Activated naive CD8-positive, alpha-beta T cell treated with anti-CD3 and anti-CD28 coated beads, Interleukin-2, amount 10 ng/mL, durations not matched to agents 7 days and 5 days (primary cell): ENCODE data around the gene TRIM28. TPM values are rescaled to one million over a fixed set of nuclear protein-coding genes. Genes with fewer than 3 reads are reported as not detected.
A peak's percentile ranks its signal among the peaks of the same experiment; 100 is the strongest.
"Not testable (repeated sequence)": the region's sequence is repeated elsewhere in the genome, so short reads cannot be mapped to it uniquely, and the experiment has no call there.

Experiments
- ATAC-seq: fragments of 150-1000 bp; cut with Tn5 transposase; one replicate; pipeline ENCODE4 v1.10.0; 2021; ENCODE audit warnings: low read depth, moderate library complexity
- POLR2A ChIA-PET: fragments of 350-600 bp; sonication (Branson Sonifier 250); formaldehyde crosslinking; loops from one replicate; lab custom pipeline; 2021; ENCODE audit warnings: antibody characterized with exemption; lab: Charles Lee
- DNase-seq: peaks from one replicate; pipeline ENCODE4 v3.0.0; 2021
- H3K27ac Mint-ChIP-seq: one replicate; pipeline ENCODE4 v1.8.0; 2022; ENCODE audit warnings: mild to moderate bottlenecking, mixed read lengths
- H3K27me3 Mint-ChIP-seq: one replicate; pipeline ENCODE4 v1.8.0; 2022; ENCODE audit warnings: mild to moderate bottlenecking, moderate library complexity, mixed read lengths
- H3K36me3 Mint-ChIP-seq: one replicate; pipeline ENCODE4 v1.8.0; 2021; ENCODE audit warnings: mild to moderate bottlenecking, mixed read lengths
- H3K4me1 Mint-ChIP-seq: one replicate; pipeline ENCODE4 v1.8.0; 2021; ENCODE audit warnings: mixed read lengths
- H3K4me3 Mint-ChIP-seq: one replicate; pipeline ENCODE4 v1.8.0; 2022; ENCODE audit warnings: mild to moderate bottlenecking, moderate library complexity, mixed read lengths
- H3K9me3 Mint-ChIP-seq: one replicate; pipeline ENCODE4 v1.8.0; 2021; ENCODE audit warnings: mixed read lengths
- total RNA-seq, 2 experiments: library from RNA; stranded (reverse); gene quantifications; one replicate each; pipeline ENCODE4 v1.2.3, GENCODE V29; 2021

Gene TRIM28
- total RNA-seq, 2 experiments from 2014 or later = 409 to 412 TPM

GRCh38 chr19:58529405-58529804, 14.5 kb upstream of the TRIM28 start:
- DNase-seq = no peak
- H3K36me3 Mint-ChIP-seq = no peaks in the 10 kb centered on the region
- H3K4me3 Mint-ChIP-seq = no peak overlapping the region
- no peaks in the 10 kb centered on the region for H3K9me3 Mint-ChIP-seq
- no peak overlapping the region for H3K27ac Mint-ChIP-seq
- POLR2A ChIA-PET = no interaction called here
- no peaks in the 10 kb centered on the region for H3K4me1 Mint-ChIP-seq
- H3K27me3 Mint-ChIP-seq = peaks cover 2% of the 10 kb centered on the region
- ATAC-seq = no peak

GRCh38 chr19:58531034-58531840, 12.6 kb upstream of the TRIM28 start:
- Mint-ChIP-seq H3K27ac (no peak overlapping the region), H3K4me1 (no peaks in the 10 kb centered on the region)

GRCh38 chr19:58535857-58536256, 8.0 kb upstream of the TRIM28 start:
- peaks cover 17% of the 10 kb centered on the region for H3K27me3 Mint-ChIP-seq
- DNase-seq = no peak
- POLR2A ChIA-PET = interaction anchor here (1.6 kb wide), 1 partner anchor 16 kb away, joined by 9 read pairs; the partner anchor contains the start of gene ZBTB45
- peaks cover 6% of the 10 kb centered on the region for H3K4me1 Mint-ChIP-seq
- H3K36me3 Mint-ChIP-seq = no peaks in the 10 kb centered on the region
- H3K4me3 Mint-ChIP-seq = no peak overlapping the region
- H3K27ac Mint-ChIP-seq = no peak overlapping the region
- H3K9me3 Mint-ChIP-seq = no peaks in the 10 kb centered on the region
- ATAC-seq = no peak

More at GRCh38 chr19:58531034-58531840, 12.6 kb upstream of the TRIM28 start:
- ATAC-seq = no peak
- Mint-ChIP-seq H3K27me3 (peaks cover 2% of the 10 kb centered on the region), H3K36me3 (no peaks in the 10 kb centered on the region), H3K9me3 (no peaks in the 10 kb centered on the region), H3K4me3 (no peak overlapping the region)
- DNase-seq = no peak
- POLR2A ChIA-PET = interaction anchor here (1.8 kb wide), 1 partner anchor 11 kb away, joined by 7 read pairs; the partner anchor contains the start of gene ZBTB45

GRCh38 chr19:58536852-58537798, 6.7 kb upstream of the TRIM28 start:
- H3K4me1 Mint-ChIP-seq = peaks cover 6% of the 10 kb centered on the region
- peaks cover 17% of the 10 kb centered on the region for H3K27me3 Mint-ChIP-seq
- H3K4me3 Mint-ChIP-seq = peak overlapping the region; percentile 17
- POLR2A ChIA-PET = interaction anchor here (1.0 to 1.5 kb wide), 2 partner anchors 26 to 39 kb away, joined by 3 to 6 read pairs; no protein-coding TSS in a partner anchor
- DNase-seq = no peak
- no peak overlapping the region for H3K27ac Mint-ChIP-seq
- H3K36me3 Mint-ChIP-seq = no peaks in the 10 kb centered on the region
- ATAC-seq = no peak
- no peaks in the 10 kb centered on the region for H3K9me3 Mint-ChIP-seq

- Mint-ChIP-seq H3K27ac (peak overlapping the region; percentile 87), H3K4me1 (peaks cover 10% of the 10 kb centered on the region)
Measured at GRCh38 chr19:58538257-58539168, 5.4 kb upstream of the TRIM28 start.

GRCh38 chr19:58539169-58539559, 4.7 kb upstream of the TRIM28 start:
- not testable (repeated sequence) for ATAC-seq, H3K9me3 Mint-ChIP-seq, H3K36me3 Mint-ChIP-seq, H3K4me3 Mint-ChIP-seq, DNase-seq
- H3K4me1 Mint-ChIP-seq = peaks cover 15% of the 10 kb centered on the region
- peaks cover 23% of the 10 kb centered on the region for H3K27me3 Mint-ChIP-seq
- POLR2A ChIA-PET = interaction anchor here (1.4 to 1.5 kb wide), 2 partner anchors 19 to 23 kb away, joined by 6 to 9 read pairs; partner anchors contain the start of gene ZBTB45
- peak overlapping the region; percentile 87 for H3K27ac Mint-ChIP-seq

More at GRCh38 chr19:58538257-58539168, 5.4 kb upstream of the TRIM28 start:
- H3K27me3 Mint-ChIP-seq = peaks cover 21% of the 10 kb centered on the region
- POLR2A ChIA-PET = interaction anchor here (1.0 to 1.5 kb wide), 3 partner anchors 19 to 37 kb away, joined by 3 to 9 read pairs (median 6); partner anchors contain the start of gene ZBTB45
- ATAC-seq = peak; percentile 85
- H3K9me3 Mint-ChIP-seq = no peaks in the 10 kb centered on the region
- H3K36me3 Mint-ChIP-seq = no peaks in the 10 kb centered on the region
- H3K4me3 Mint-ChIP-seq = peak overlapping the region; percentile 81
- DNase-seq = peak; percentile 73

GRCh38 chr19:58542641-58543372, 1.1 kb upstream of the TRIM28 start:
- Mint-ChIP-seq H3K4me1 (peaks cover 29% of the 10 kb centered on the region), H3K4me3 (peak overlapping the region; percentile 25), H3K36me3 (peaks cover 21% of the 10 kb centered on the region), H3K27me3 (peaks cover 23% of the 10 kb centered on the region), H3K27ac (peak overlapping the region; percentile 52)
- ATAC-seq, DNase-seq, H3K9me3 Mint-ChIP-seq: not testable (repeated sequence)
- POLR2A ChIA-PET = interaction anchor here (0.6 to 4.1 kb wide), 5 partner anchors 11 to 44 kb away, joined by 3 to 72 read pairs (median 28); partner anchors contain the start of genes CHMP2A, UBE2M and ZBTB45

GRCh38 chr19:58544591-58545285, 874 bp downstream of the TRIM28 start:
- H3K27ac Mint-ChIP-seq = peak overlapping the region; percentile 90
- ATAC-seq (peak; percentile 43), DNase-seq (peak; percentile 91)
- peaks cover 27% of the 10 kb centered on the region for H3K36me3 Mint-ChIP-seq
- H3K9me3 Mint-ChIP-seq = no peaks in the 10 kb centered on the region
- H3K4me3 Mint-ChIP-seq = peak overlapping the region; percentile 98
- POLR2A ChIA-PET = interaction anchor here (0.6 to 4.1 kb wide), 15 partner anchors 9 to 181 kb away, joined by 3 to 72 read pairs (median 4); partner anchors contain the start of genes CHMP2A, MZF1, UBE2M and ZBTB45
- peaks cover 28% of the 10 kb centered on the region for H3K4me1 Mint-ChIP-seq
- peaks cover 14% of the 10 kb centered on the region for H3K27me3 Mint-ChIP-seq

GRCh38 chr19:58545286-58546018, 1.6 kb downstream of the TRIM28 start:
- DNase-seq = no peak
- POLR2A ChIA-PET = interaction anchor here (0.7 to 4.1 kb wide), 8 partner anchors 9 to 182 kb away, joined by 3 to 72 read pairs (median 8); partner anchors contain the start of genes CHMP2A, MZF1, UBE2M and ZBTB45
- Mint-ChIP-seq H3K27me3 (peaks cover 10% of the 10 kb centered on the region), H3K9me3 (no peaks in the 10 kb centered on the region), H3K4me3 (peak overlapping the region; percentile 98), H3K4me1 (peaks cover 31% of the 10 kb centered on the region), H3K27ac (peak overlapping the region; percentile 90), H3K36me3 (peaks cover 29% of the 10 kb centered on the region)
- ATAC-seq = no peak

- H3K27me3 Mint-ChIP-seq = peaks cover 8% of the 10 kb centered on the region
- ATAC-seq = no peak
- POLR2A ChIA-PET = interaction anchor here (1.4 to 4.1 kb wide), 5 partner anchors 8 to 32 kb away, joined by 4 to 72 read pairs (median 28); partner anchors contain the start of genes CHMP2A, UBE2M and ZBTB45
Measured at GRCh38 chr19:58546019-58546530, 2.2 kb downstream of the TRIM28 start.

More at GRCh38 chr19:58546019-58546530, 2.2 kb downstream of the TRIM28 start:
- Mint-ChIP-seq H3K4me3 (peak overlapping the region; percentile 98), H3K4me1 (peaks cover 33% of the 10 kb centered on the region), H3K36me3 (peaks cover 30% of the 10 kb centered on the region), H3K9me3 (no peaks in the 10 kb centered on the region), H3K27ac (peak overlapping the region; percentile 90)
- DNase-seq = no peak
